HFFc6 (cell line): ENCODE measurements around the gene ORM2. TPM values are rescaled to one million over a fixed set of nuclear protein-coding genes. Genes with fewer than 3 reads are reported as not detected.
A peak's percentile ranks its signal among the peaks of the same experiment; 100 is the strongest.

Experiments used
- DNase-seq: peaks from one replicate; pipeline ENCODE4 v3.0.0-alpha.2; 2018
- H3K27ac Mint-ChIP-seq: 2 replicates; pipeline ENCODE4 v1.8.0; 2020; ENCODE audit warnings: mild to moderate bottlenecking, mixed read lengths
- H3K27me3 Mint-ChIP-seq: 2 replicates; pipeline ENCODE4 v1.8.0; 2021; ENCODE audit warnings: mild to moderate bottlenecking, moderate library complexity, mixed read lengths; ENCODE audit not compliant: insufficient read depth
- H3K36me3 Mint-ChIP-seq: 2 replicates; pipeline ENCODE4 v1.8.0; 2021; ENCODE audit warnings: low read depth, mixed read lengths
- H3K4me1 Mint-ChIP-seq: 2 replicates; pipeline ENCODE4 v1.8.0; 2020; ENCODE audit warnings: low read depth, mixed read lengths
- H3K4me3 Mint-ChIP-seq: 2 replicates; pipeline ENCODE4 v1.8.0; 2020; ENCODE audit warnings: mild to moderate bottlenecking, moderate library complexity, mixed read lengths
- H3K9me3 Mint-ChIP-seq: 2 replicates; pipeline ENCODE4 v1.8.0; 2020; ENCODE audit warnings: mild to moderate bottlenecking, mixed read lengths
- CTCF ChIP-seq: fragments of 200-600 bp; sonication (generic); IDR thresholded peaks from 2 replicates; pipeline ENCODE4 v1.5.0; 2021; ENCODE audit warnings: antibody characterized with exemption, mild to moderate bottlenecking
- total RNA-seq, 6 experiments: library from RNA; stranded (reverse); fragmentation: NEBNext Ultra II Directional; extraction: Animal tissue kit (Norgen Biotek cat#: 25700); gene quantifications; 2 replicates in 1 of 6; 3 replicates in 5 of 6; pipeline ENCODE4 v1.2.3, GENCODE V29; 2021

ORM2 gene
- total RNA-seq, 6 experiments from 2014 or later: not detected

GRCh38 chr9:114341152-114341830 lies 11.6 kb downstream of the ORM2 start:
- Mint-ChIP-seq H3K36me3 (peaks cover 26% of the 10 kb centered on the region; the same call in 1 of the 2 replicates), H3K27me3 (no peaks in the 10 kb centered on the region; the same call in 1 of the 2 replicates), H3K4me1 (peaks cover 11% of the 10 kb centered on the region), H3K4me3 (no peak overlapping the region), H3K9me3 (no peaks in the 10 kb centered on the region), H3K27ac (no peak overlapping the region)
- no peak for DNase-seq
- no peak; the same call in 1 of the 2 replicates for TF ChIP-seq CTCF

DNA sequence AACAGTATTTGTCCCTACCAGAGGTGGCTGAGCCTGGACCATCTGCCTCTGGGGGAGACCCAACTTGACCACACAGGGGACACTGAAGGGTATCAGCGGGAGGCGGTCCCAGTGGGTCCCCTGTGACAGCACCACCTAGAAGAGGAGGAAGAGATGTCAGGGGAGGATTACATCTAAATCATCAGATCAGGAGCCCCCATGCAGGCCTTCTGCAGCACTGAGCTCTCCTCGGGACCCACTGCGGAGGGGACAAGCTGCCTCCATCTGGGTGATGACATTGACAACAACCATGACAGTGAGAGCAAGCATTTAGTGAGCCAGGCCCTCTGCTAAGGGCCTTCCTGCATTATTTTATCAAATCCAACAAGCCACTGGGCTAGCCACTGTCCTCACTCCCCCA lies 12.3 kb downstream of the ORM2 start:
- no peak; the same call in 1 of the 2 replicates for TF ChIP-seq CTCF
- peaks cover 11% of the 10 kb centered on the region for H3K4me1 Mint-ChIP-seq
- H3K27me3 Mint-ChIP-seq: no peaks in the 10 kb centered on the region; the same call in 1 of the 2 replicates
- no peak overlapping the region for H3K4me3 Mint-ChIP-seq
- H3K9me3 Mint-ChIP-seq: no peaks in the 10 kb centered on the region
- DNase-seq: no peak
- peaks cover 26% of the 10 kb centered on the region; the same call in 1 of the 2 replicates for H3K36me3 Mint-ChIP-seq
- 0 out of 2 replicates have a peak overlapping the region, but pooled peaks have one; percentile 31 for H3K27ac Mint-ChIP-seq

GRCh38 chr9:114342755-114343440 lies 13.2 kb downstream of the ORM2 start:
- no peak overlapping the region for H3K27ac Mint-ChIP-seq
- no peaks in the 10 kb centered on the region; the same call in 1 of the 2 replicates for H3K27me3 Mint-ChIP-seq
- no peak for DNase-seq
- no peaks in the 10 kb centered on the region for H3K9me3 Mint-ChIP-seq
- H3K4me1 Mint-ChIP-seq: peaks cover 11% of the 10 kb centered on the region
- no peak overlapping the region for H3K4me3 Mint-ChIP-seq
- TF ChIP-seq CTCF: no peak
- H3K36me3 Mint-ChIP-seq: peaks cover 26% of the 10 kb centered on the region; the same call in 1 of the 2 replicates

DNA sequence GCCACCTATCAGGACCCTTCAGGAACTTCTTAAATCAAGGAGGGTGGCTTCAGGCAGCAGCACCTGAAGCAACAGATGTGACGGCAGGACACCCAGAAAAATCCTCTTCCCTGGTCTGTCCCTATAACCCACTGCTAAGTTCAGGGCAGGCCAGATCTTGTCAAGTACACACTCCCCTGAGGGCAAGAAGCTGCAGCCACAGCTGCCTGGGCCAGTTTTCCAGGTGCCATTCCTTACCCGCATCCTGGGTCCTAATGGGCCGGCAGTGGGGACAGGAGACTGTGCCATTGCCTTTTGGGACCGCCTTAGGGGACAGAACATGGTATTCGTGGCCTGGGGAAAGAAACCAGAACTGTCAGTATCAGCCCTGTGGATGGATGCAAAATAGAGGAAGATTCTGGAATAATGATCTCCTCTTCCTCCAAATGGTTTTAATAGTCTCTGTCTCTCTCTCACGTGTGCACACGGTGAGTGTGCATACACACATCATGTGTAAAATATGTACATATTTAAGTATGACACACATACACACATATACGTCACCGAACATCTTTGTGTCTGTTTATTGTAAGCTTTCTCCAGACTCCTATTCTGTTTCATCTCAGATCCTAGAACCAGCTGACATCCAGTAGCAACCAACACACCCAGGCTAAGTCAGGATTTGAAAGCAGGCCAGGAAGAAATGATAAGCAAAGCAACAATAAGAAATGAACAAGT lies 14.0 kb downstream of the ORM2 start:
- Mint-ChIP-seq H3K27ac (no peak overlapping the region), H3K9me3 (no peaks in the 10 kb centered on the region), H3K4me3 (no peak overlapping the region), H3K27me3 (no peaks in the 10 kb centered on the region; the same call in 1 of the 2 replicates), H3K4me1 (peaks cover 18% of the 10 kb centered on the region), H3K36me3 (peaks cover 26% of the 10 kb centered on the region; the same call in 1 of the 2 replicates)
- TF ChIP-seq CTCF: no peak
- peak; percentile 29 for DNase-seq

GRCh38 chr9:114344188-114344566 lies 14.5 kb downstream of the ORM2 start:
- TF ChIP-seq CTCF: no peak
- Mint-ChIP-seq H3K36me3 (peaks cover 26% of the 10 kb centered on the region; the same call in 1 of the 2 replicates), H3K9me3 (no peaks in the 10 kb centered on the region), H3K27ac (no peak overlapping the region), H3K4me1 (peaks cover 24% of the 10 kb centered on the region), H3K27me3 (no peaks in the 10 kb centered on the region; the same call in 1 of the 2 replicates), H3K4me3 (no peak overlapping the region)
- no peak for DNase-seq
